GM12878 (cell line): ENCODE data around the gene BZW2.

ENCODE experiments used
- ATF2 ChIP-seq: IDR thresholded peaks from 2 replicates; pipeline ENCODE4 v1.6.1; 2012; ENCODE audit warnings: low read length, inconsistent platforms
- GABPA ChIP-seq: IDR thresholded peaks from 2 replicates; pipeline ENCODE4 v1.6.1; 2014; ENCODE audit warnings: antibody characterized with exemption, low read depth, mild to moderate bottlenecking, inconsistent platforms
- MAX ChIP-seq: IDR thresholded peaks from 2 replicates; pipeline ENCODE4 v1.6.1; 2012; ENCODE audit warnings: low read depth, low read length, improper control_type of control experiment
- ZNF384 ChIP-seq: IDR thresholded peaks from 2 replicates; pipeline ENCODE4 v1.6.1; 2012; ENCODE audit warnings: low read depth, mild to moderate bottlenecking, low read length, improper control_type of control experiment, borderline replicate concordance

- TF ChIP-seq ZNF384 = no peak
- TF ChIP-seq ATF2 = no peak
- no peak for TF ChIP-seq GABPA
- no peak for TF ChIP-seq MAX
Measured at GRCh38 chr7:16738011-16738688, 92.2 kb downstream of the BZW2 start.
